ENCODE data around the gene NIPSNAP2. TPM values are rescaled to one million over a fixed set of nuclear protein-coding genes. Genes with fewer than 3 reads are reported as not detected.

The NIPSNAP2 gene
- total and polyA plus RNA-seq, 2 of the 13 experiments (the other 11 are each of a cell fraction or from before 2014, with no cell fraction given) = 40.3 to 61.5 TPM

GRCh38 chr7:56033671-56034432 lies 69.5 kb downstream of the NIPSNAP2 start (continued):
- TF ChIP-seq ZNF24 (IDR thresholded peaks at IDR 0.05) = peak; percentile 76; the same call in 1 of the 2 replicates
- TF ChIP-seq ADNP (CRISPR knock-in tag; IDR thresholded peaks at IDR 0.05) = no peak
- TF ChIP-seq PATZ1 (CRISPR knock-in tag; IDR thresholded peaks at IDR 0.05) = peak; percentile 98
- TF ChIP-seq, protein P1, sequence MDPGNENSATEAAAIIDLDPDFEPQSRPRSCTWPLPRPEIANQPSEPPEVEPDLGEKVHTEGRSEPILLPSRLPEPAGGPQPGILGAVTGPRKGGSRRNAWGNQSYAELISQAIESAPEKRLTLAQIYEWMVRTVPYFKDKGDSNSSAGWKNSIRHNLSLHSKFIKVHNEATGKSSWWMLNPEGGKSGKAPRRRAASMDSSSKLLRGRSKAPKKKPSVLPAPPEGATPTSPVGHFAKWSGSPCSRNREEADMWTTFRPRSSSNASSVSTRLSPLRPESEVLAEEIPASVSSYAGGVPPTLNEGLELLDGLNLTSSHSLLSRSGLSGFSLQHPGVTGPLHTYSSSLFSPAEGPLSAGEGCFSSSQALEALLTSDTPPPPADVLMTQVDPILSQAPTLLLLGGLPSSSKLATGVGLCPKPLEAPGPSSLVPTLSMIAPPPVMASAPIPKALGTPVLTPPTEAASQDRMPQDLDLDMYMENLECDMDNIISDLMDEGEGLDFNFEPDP (CRISPR knock-in tag; conservative IDR thresholded peaks at IDR 0.05) = no peak
- peak; percentile 61; the same call in 1 of the 2 replicates for TF ChIP-seq HIVEP1 (CRISPR knock-in tag; IDR thresholded peaks at IDR 0.05)
- peak; percentile 76; the same call in 1 of the 2 replicates for TF ChIP-seq ZNF224 (CRISPR knock-in tag; IDR thresholded peaks at IDR 0.05)
- TF ChIP-seq RFX3 (CRISPR knock-in tag; IDR thresholded peaks at IDR 0.05) = no peak
- peak; percentile 59 for TF ChIP-seq HNRNPLL (IDR thresholded peaks at IDR 0.05; ENCODE audit: low read depth, low read length, poor library complexity, severe bottlenecking)
- TF ChIP-seq, protein P2, sequence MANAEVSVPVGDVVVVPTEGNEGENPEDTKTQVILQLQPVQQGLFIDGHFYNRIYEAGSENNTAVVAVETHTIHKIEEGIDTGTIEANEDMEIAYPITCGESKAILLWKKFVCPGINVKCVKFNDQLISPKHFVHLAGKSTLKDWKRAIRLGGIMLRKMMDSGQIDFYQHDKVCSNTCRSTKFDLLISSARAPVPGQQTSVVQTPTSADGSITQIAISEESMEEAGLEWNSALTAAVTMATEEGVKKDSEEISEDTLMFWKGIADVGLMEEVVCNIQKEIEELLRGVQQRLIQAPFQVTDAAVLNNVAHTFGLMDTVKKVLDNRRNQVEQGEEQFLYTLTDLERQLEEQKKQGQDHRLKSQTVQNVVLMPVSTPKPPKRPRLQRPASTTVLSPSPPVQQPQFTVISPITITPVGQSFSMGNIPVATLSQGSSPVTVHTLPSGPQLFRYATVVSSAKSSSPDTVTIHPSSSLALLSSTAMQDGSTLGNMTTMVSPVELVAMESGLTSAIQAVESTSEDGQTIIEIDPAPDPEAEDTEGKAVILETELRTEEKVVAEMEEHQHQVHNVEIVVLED (CRISPR knock-in tag; IDR thresholded peaks at IDR 0.05; ENCODE audit: borderline replicate concordance) = peak; percentile 61; the same call in 1 of the 2 replicates
- peak; percentile 66; the same call in 1 of the 2 replicates for TF ChIP-seq FOXC1 (CRISPR knock-in tag; IDR thresholded peaks at IDR 0.05; ENCODE audit: borderline replicate concordance)
- TF ChIP-seq ZFP36 (IDR thresholded peaks at IDR 0.05; ENCODE audit: borderline replicate concordance, low read depth, low read length, partially characterized antibody) = no peak
- no peak; the same call in 1 of the 2 replicates for TF ChIP-seq ELF4 (CRISPR knock-in tag; IDR thresholded peaks at IDR 0.05; ENCODE audit: borderline replicate concordance)
- no peak for TF ChIP-seq KDM1A (CRISPR knock-in tag; IDR thresholded peaks at IDR 0.05)
- TF ChIP-seq, protein P3, sequence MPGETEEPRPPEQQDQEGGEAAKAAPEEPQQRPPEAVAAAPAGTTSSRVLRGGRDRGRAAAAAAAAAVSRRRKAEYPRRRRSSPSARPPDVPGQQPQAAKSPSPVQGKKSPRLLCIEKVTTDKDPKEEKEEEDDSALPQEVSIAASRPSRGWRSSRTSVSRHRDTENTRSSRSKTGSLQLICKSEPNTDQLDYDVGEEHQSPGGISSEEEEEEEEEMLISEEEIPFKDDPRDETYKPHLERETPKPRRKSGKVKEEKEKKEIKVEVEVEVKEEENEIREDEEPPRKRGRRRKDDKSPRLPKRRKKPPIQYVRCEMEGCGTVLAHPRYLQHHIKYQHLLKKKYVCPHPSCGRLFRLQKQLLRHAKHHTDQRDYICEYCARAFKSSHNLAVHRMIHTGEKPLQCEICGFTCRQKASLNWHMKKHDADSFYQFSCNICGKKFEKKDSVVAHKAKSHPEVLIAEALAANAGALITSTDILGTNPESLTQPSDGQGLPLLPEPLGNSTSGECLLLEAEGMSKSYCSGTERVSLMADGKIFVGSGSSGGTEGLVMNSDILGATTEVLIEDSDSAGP (CRISPR knock-in tag; IDR thresholded peaks at IDR 0.05; ENCODE audit: borderline replicate concordance) = peak; percentile 78; the same call in 1 of the 2 replicates
- TF ChIP-seq ZNF672 (CRISPR knock-in tag; IDR thresholded peaks at IDR 0.05) = no peak
- peak; percentile 94 for TF ChIP-seq MAZ (IDR thresholded peaks at IDR 0.05; ENCODE audit: borderline replicate concordance, low read depth, low read length)
- TF ChIP-seq MAZ (CRISPR knock-in tag; IDR thresholded peaks at IDR 0.05; ENCODE audit: low read depth) = peak; percentile 74; the same call in 1 of the 2 replicates
- peak; percentile 83 for TF ChIP-seq AGO1 (IDR thresholded peaks at IDR 0.05; ENCODE audit: low read depth, low read length, poor library complexity, severe bottlenecking)
- no peak; the same call in 1 of the 2 replicates for TF ChIP-seq ZNF121 (CRISPR knock-in tag; IDR thresholded peaks at IDR 0.05)
- TF ChIP-seq PRPF4 (IDR thresholded peaks at IDR 0.05; ENCODE audit: low read depth, low read length, poor library complexity, severe bottlenecking) = no peak
- TF ChIP-seq, protein P4, sequence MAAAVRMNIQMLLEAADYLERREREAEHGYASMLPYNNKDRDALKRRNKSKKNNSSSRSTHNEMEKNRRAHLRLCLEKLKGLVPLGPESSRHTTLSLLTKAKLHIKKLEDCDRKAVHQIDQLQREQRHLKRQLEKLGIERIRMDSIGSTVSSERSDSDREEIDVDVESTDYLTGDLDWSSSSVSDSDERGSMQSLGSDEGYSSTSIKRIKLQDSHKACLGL (CRISPR knock-in tag; IDR thresholded peaks at IDR 0.05) = no peak
- no peak for TF ChIP-seq ZKSCAN5 (CRISPR knock-in tag; IDR thresholded peaks at IDR 0.05)
